Pancreas (tissue), 10 donors: ENCODE data around the gene PSMA8. TPM values are rescaled to one million over a fixed set of nuclear protein-coding genes. Genes with fewer than 3 reads are reported as not detected.
A peak's percentile ranks its signal among the peaks of the same experiment; 100 is the strongest.

ENCODE experiments used
- ATAC-seq, 4 donors: fragments of 200-7000 bp; cut with Tn5 transposase; one replicate each; pipeline versions ENCODE4 v1.8.0 to v1.9.1; 2020; ENCODE audit warnings: mild to moderate bottlenecking in 4 of 4, moderate library complexity in 4 of 4
- DNase-seq, 6 donors: peaks; one replicate each; pipeline ENCODE4 v3.0.0-alpha.2; 2020
- FAIRE-seq: peaks from 2 replicates; lab custom pipeline; 2012; peaks lifted over from hg19 to GRCh38; lab: Jason Lieb, UNC
- H3K27ac ChIP-seq, 4 donors: fragments of 200-600 bp; sonication (generic); 1 replicate in 3 of 4; 2 replicates in 1 of 4; pipeline versions ENCODE4 v1.5.0 to v1.8.0; 2020
- H3K27me3 ChIP-seq, 4 donors: fragments of 200-600 bp; one replicate each; pipeline ENCODE4 v1.8.0; 2021
- H3K36me3 ChIP-seq, 3 donors: fragments of 200-600 bp; sonication (generic) in 1 of 3; one replicate each; pipeline versions ENCODE4 v1.5.0 to v1.8.0; 2020 to 2021
- H3K4me1 ChIP-seq, 3 donors: fragments of 200-600 bp; one replicate each; pipeline ENCODE4 v1.8.0; 2021
- H3K4me3 ChIP-seq, 4 donors: fragments of 200-600 bp; sonication (generic) in 2 of 4; one replicate each; pipeline versions ENCODE4 v1.5.0 to v1.8.0; 2020 to 2021
- H3K9me3 ChIP-seq, 4 donors: fragments of 200-600 bp; one replicate each; pipeline ENCODE4 v1.8.0; 2021
- WGBS, 2 donors: extraction: QIAGEN DNeasy Blood & Tissue Kit; methylation state at CpG; one replicate each; pipeline ENCODE4 v1.1.7; 2013; 5-methylcytosine and 5-hydroxymethylcytosine counted together
- intact Hi-C, 3 donors: fragments of 100-400 bp; cut with DNase I; formaldehyde crosslinking; loops; one replicate each; pipeline versions ENCODE4 v1.11.1 to v1.14.2; 2022
- polyA plus RNA-seq, 2 donors: library from polyadenylated mRNA; stranded (reverse); fragments of 200-250 nt; gene quantifications; one replicate each; pipeline ENCODE4 v1.2.3, GENCODE V29; 2013
- total RNA-seq, 6 donors: library from RNA; stranded (reverse); fragmentation: NEBNext Ultra II Directional in 4 of 6; extraction: Animal tissue kit (Norgen Biotek cat#: 25700) in 4 of 6; gene quantifications; one replicate each; pipeline versions ENCODE4 v1.2.1 to v1.2.4, GENCODE V29; 2021 to 2023
- TF ChIP-seq, protein P1 (sequence below), 4 donors: fragments of 200-600 bp; sonication (generic) in 3 of 4; IDR thresholded peaks; one replicate each; pipeline versions ENCODE4 v1.5.0 to v1.8.0; 2021; ENCODE audit warnings: antibody characterized with exemption in 4 of 4
- donor health status: healthy with polysubstance abuse.
- donor health status: DM: no; HTN: no; CAD: no; lungs with moderate emphysema.
- donor health status: DM: no; HTN: no; CAD: no.
- donor health status: control.
- donor health status: control.
- donor health status: Bipolar disorder and iron deficiency.
- donor health status: DM: yes; HTN: yes; CAD: no.
- donor health status: DM: no; HTN: no; CAD: no.
- donor health status: DM: no; HTN: no; CAD: no.
- donor health status: DM: yes; HTN: yes; CAD: no.

PSMA8 gene
- total and polyA plus RNA-seq, 8 donors = not detected

DNA sequence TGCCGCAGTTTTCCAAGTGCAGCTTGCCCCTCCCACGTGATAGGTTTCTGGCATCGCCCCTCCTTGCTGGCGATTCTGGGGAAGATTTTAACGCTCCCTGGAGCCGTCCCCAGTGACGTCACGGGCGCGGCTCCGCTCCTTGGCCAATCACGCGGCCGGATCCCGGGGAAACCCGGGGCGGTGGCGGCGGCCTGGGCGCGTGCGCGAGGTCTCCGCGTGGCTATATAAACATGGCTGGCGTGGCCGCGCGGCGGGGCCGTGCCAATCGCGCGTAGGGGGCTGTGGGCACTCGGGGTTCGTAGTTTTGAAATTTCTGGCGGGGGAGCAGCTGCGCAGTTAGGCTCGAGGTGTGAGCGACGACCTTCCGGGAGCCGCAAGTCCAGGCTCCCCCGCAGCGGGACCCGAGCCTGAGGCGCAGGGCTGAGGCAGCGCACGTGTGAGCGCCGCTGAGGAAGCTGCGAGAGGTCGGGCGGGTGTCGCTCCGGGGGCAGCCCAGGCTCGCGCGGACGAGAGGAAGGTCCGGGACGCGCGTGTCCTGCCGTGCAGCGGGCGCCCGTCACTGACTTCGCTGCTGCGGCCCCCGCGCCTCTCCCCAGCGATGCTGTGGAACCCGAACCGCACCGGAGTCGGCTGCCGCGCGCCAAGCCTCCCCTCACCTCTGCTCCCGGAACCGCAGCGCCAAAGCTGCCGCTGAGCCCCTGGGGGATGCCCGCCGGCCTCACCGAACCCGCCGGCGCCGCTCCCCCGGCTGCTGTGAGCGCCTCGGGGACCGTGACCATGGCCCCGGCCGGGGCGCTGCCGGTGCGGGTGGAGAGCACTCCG lies 92.8 kb downstream of the PSMA8 start, which contains the start of gene TAF4B:
Gene TAF4B (plus strand): TSS at position 217 of the 822 bp plus-strand sequence. CDS start 489 bp downstream, at position 706.
- peaks cover 0 to 4% (median 0%) of the 10 kb centered on the region in 4 donors for H3K27me3 ChIP-seq
- ATAC-seq (peak; percentile 95 to 98 (median 96)), FAIRE-seq (no peak), DNase-seq (peak; percentile 88 to 98 (median 93))
- H3K36me3 ChIP-seq = no peaks in the 10 kb centered on the region
- peak within 1 kb of the TSS; percentile 71 to 99 (median 88) for H3K4me3 ChIP-seq
- TF ChIP-seq, protein P1, sequence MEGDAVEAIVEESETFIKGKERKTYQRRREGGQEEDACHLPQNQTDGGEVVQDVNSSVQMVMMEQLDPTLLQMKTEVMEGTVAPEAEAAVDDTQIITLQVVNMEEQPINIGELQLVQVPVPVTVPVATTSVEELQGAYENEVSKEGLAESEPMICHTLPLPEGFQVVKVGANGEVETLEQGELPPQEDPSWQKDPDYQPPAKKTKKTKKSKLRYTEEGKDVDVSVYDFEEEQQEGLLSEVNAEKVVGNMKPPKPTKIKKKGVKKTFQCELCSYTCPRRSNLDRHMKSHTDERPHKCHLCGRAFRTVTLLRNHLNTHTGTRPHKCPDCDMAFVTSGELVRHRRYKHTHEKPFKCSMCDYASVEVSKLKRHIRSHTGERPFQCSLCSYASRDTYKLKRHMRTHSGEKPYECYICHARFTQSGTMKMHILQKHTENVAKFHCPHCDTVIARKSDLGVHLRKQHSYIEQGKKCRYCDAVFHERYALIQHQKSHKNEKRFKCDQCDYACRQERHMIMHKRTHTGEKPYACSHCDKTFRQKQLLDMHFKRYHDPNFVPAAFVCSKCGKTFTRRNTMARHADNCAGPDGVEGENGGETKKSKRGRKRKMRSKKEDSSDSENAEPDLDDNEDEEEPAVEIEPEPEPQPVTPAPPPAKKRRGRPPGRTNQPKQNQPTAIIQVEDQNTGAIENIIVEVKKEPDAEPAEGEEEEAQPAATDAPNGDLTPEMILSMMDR (IDR thresholded peaks at IDR 0.05) = no peak
- 0 to 1% methylated on average over 62 to 101 of the region's 101 CpGs for WGBS, 2 donors
- peak within 1 kb of the TSS; percentile 67 to 81 (median 74) for H3K27ac ChIP-seq
- intact Hi-C loops = no loop called here
- H3K9me3 ChIP-seq = no peaks in the 10 kb centered on the region
- H3K4me1 ChIP-seq = peaks cover 4 to 16% (median 4%) of the 10 kb centered on the region in 3 donors

DNA sequence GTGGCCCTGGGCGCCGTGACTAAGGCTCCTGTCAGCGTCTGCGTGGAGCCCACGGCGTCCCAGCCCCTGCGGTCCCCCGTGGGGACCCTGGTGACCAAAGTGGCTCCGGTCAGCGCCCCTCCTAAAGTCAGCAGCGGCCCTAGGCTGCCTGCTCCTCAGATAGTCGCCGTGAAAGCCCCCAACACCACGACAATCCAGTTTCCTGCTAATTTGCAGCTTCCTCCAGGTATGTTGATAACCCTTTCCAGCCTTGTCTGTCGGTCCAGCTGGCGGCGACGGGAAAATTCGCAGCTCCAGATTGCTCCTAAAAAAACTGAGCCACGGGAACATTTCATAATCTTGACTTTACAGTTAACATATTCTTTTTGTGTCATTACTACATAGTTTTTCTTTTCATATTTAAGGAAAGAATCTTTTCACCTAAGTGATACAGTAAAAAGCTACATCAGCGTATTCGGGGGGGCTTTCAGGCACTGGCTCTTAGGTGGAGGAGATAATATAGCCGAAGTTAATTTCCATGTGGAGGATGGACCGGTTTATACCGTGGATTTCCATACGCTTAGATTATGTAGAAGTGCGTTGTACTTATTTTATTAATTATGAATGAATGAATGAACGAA lies 93.5 kb downstream of the PSMA8 start:
- FAIRE-seq (no peak), ATAC-seq (peak; percentile 23 to 49 (median 34)), DNase-seq (peak in 4 of 6 donors; percentile 29 to 53 (median 37))
- Histone ChIP-seq H3K27me3 (peaks cover 0 to 4% (median 0%) of the 10 kb centered on the region in 4 donors), H3K4me1 (peaks cover 4 to 16% (median 4%) of the 10 kb centered on the region in 3 donors), H3K4me3 (peak overlapping the region; percentile 71 to 99 (median 88)), H3K27ac (peak overlapping the region; percentile 67 to 81 (median 74)), H3K36me3 (no peaks in the 10 kb centered on the region), H3K9me3 (no peaks in the 10 kb centered on the region)
- 8 to 13% methylated on average over 24 to 28 of the region's 28 CpGs for WGBS, 2 donors
- intact Hi-C loops = no loop called here
- TF ChIP-seq, protein P1 (IDR thresholded peaks at IDR 0.05) = no peak

DNA sequence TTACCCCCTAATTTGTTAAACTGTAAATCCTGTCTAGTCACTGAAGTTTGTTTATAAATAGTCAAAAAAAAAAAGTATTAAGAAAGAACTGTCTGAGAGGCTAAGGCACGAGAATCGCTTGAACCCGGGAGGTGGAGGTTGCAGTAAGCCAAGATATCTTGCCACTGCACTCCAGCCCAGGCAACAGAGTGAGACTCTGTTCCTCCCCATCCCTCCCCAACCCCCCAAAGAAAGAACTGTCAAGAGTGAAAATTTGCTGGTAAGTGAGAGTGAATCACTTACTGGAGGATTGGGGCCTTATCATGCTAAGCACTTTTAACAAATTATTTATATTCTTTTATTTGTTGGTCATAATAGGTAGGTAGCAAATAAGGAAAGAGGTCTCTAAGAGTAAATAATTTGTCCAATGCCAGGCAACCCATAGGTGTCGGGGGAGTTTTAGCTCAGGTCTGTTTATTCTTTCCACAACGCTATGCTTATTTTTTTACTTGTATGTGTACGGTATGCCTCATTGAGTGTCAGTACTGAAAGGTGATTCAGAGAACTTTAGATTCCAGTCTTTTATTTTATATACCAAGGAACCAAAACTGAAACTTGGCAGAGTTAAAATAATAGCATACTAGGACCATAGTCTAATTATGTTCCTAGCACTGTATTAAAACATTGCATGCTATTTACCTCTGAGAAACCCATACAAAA lies 95.0 kb downstream of the PSMA8 start:
- intact Hi-C loops = no loop called here
- Histone ChIP-seq H3K27ac (no peak overlapping the region), H3K4me3 (no peak overlapping the region), H3K36me3 (no peaks in the 10 kb centered on the region), H3K9me3 (no peaks in the 10 kb centered on the region), H3K4me1 (peaks cover 4 to 16% (median 4%) of the 10 kb centered on the region in 3 donors), H3K27me3 (no peaks in the 10 kb centered on the region)
- TF ChIP-seq, protein P1 (IDR thresholded peaks at IDR 0.05) = no peak
- WGBS, 2 donors = 85 to 89% methylated on average over 6 of the region's 6 CpGs
- DNase-seq = no peak
- FAIRE-seq = no peak
- no peak for ATAC-seq

DNA sequence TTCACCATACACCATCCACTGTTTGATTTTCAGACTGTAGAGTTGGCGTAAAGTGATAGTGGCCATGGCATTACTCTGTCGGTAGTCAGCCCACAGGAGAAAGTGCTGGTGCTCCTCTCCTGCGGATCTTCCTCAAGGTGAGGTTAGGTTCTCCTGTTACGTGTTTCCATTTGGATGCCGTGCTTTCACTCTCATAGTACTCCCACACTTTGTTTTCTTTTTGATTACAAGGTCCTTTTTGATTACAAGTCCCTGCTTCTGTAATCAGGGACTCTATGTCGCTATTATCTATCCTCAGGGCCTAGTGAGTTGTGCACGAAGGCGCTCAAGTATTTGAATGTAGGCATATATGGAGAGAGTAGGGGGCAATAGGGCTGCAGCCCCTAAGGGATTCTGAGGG lies 96.8 kb downstream of the PSMA8 start:
- DNase-seq = no peak
- peaks cover 4 to 16% (median 4%) of the 10 kb centered on the region in 3 donors for H3K4me1 ChIP-seq

More for the DNA sequence above, 96.8 kb downstream of the PSMA8 start:
- WGBS, 2 donors = 48 to 54% methylated on average over 8 of the region's 8 CpGs
- Histone ChIP-seq H3K27me3 (no peaks in the 10 kb centered on the region), H3K27ac (no peak overlapping the region), H3K36me3 (no peaks in the 10 kb centered on the region), H3K9me3 (no peaks in the 10 kb centered on the region), H3K4me3 (no peak overlapping the region)
- intact Hi-C loops = no loop called here
- TF ChIP-seq, protein P1 (IDR thresholded peaks at IDR 0.05) = no peak
- FAIRE-seq (no peak), ATAC-seq (no peak)
